Upper lobe of left lung (tissue), 4 donors: ENCODE data around the gene TTF2.

Experiments
- POLR2A ChIP-seq, 4 donors: fragments of 450-650 bp; IDR thresholded peaks; one replicate each; pipeline ENCODE4 v1.5.1; 2016 to 2017; ENCODE audit warnings: antibody characterized with exemption in 4 of 4, mild to moderate bottlenecking in 2 of 4
- TF ChIP-seq, protein P1 (sequence below), 6 experiments: fragments of 450-650 bp in 4 of 6; fragments of 200-600 bp in 2 of 6; sonication (generic) in 2 of 6; IDR thresholded peaks; one replicate each; pipeline ENCODE4 v1.5.1; 2016 to 2019; ENCODE audit warnings: antibody characterized with exemption in 6 of 6

DNA sequence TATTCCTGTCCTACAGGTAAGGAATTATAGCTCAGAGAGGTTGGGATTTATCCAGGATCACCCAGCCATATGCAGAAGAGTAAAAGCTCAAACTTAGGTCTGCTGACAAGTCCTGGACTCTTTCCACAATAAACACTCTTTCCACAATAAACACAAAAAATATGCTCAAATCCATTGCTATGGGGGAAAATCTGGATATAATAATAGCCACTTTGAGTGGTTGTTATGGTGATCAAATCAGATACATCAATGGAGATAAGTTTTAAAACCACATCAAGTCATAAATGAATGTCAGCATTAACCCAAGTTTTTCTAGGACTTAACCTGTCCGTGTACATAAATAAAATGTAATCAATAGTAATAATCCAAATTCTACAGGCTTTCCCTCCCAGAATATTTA, 22.3 kb upstream of the TTF2 start:
- TF ChIP-seq, protein P1, sequence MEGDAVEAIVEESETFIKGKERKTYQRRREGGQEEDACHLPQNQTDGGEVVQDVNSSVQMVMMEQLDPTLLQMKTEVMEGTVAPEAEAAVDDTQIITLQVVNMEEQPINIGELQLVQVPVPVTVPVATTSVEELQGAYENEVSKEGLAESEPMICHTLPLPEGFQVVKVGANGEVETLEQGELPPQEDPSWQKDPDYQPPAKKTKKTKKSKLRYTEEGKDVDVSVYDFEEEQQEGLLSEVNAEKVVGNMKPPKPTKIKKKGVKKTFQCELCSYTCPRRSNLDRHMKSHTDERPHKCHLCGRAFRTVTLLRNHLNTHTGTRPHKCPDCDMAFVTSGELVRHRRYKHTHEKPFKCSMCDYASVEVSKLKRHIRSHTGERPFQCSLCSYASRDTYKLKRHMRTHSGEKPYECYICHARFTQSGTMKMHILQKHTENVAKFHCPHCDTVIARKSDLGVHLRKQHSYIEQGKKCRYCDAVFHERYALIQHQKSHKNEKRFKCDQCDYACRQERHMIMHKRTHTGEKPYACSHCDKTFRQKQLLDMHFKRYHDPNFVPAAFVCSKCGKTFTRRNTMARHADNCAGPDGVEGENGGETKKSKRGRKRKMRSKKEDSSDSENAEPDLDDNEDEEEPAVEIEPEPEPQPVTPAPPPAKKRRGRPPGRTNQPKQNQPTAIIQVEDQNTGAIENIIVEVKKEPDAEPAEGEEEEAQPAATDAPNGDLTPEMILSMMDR (IDR thresholded peaks at IDR 0.05): no peak
- no peak for TF ChIP-seq POLR2A (IDR thresholded peaks at IDR 0.05)
